CD14-positive monocyte (primary cell): ENCODE measurements around the gene AP1S1. TPM values are rescaled to one million over a fixed set of nuclear protein-coding genes. Genes with fewer than 3 reads are reported as not detected.

Experiments used
- DNase-seq, 3 donors: peaks; one replicate each; pipeline ENCODE4 v3.0.0-alpha.2; 2011 to 2022
- H2AFZ ChIP-seq: 2 replicates; pipeline ENCODE4 v1.6.0; 2012; ENCODE audit warnings: mild to moderate bottlenecking, low read depth, low read length, inconsistent platforms; ENCODE audit not compliant: insufficient read depth, poor library complexity, severe bottlenecking
- H3K27ac ChIP-seq, 2 donors: 1 replicate in 1 of 2; 2 replicates in 1 of 2; pipeline ENCODE4 v1.5.1; 2012 to 2013; ENCODE audit warnings: low read length in 2 of 2, control low read depth in 1 of 2, inconsistent platforms in 1 of 2, low read depth in 1 of 2, mild to moderate bottlenecking in 1 of 2
- H3K27me3 ChIP-seq, 2 donors: one replicate each; pipeline versions ENCODE4 v1.6.0 to v1.6.1; 2011 to 2013; ENCODE audit warnings: low read length in 2 of 2; ENCODE audit not compliant: control insufficient read depth in 2 of 2, insufficient read depth in 2 of 2
- H3K36me3 ChIP-seq, 2 donors: replicated peaks in 1 of 2; 1 replicate in 1 of 2; 2 replicates in 1 of 2; pipeline versions ENCODE4 v1.5.1 to v1.6.1; 2012 to 2013; ENCODE audit warnings: low read length in 2 of 2, control low read depth in 1 of 2, inconsistent platforms in 1 of 2, mild to moderate bottlenecking in 1 of 2; ENCODE audit not compliant: insufficient read depth in 2 of 2, control insufficient read depth in 1 of 2
- H3K4me1 ChIP-seq, 2 donors: 1 replicate in 1 of 2; 2 replicates in 1 of 2; pipeline versions ENCODE4 v1.5.1 to v1.6.1; 2012 to 2013; ENCODE audit warnings: low read length in 2 of 2, control low read depth in 1 of 2, inconsistent platforms in 1 of 2, mild to moderate bottlenecking in 1 of 2, moderate library complexity in 1 of 2; ENCODE audit not compliant: insufficient read depth in 2 of 2, control insufficient read depth in 1 of 2
- H3K4me2 ChIP-seq: replicated peaks from 2 replicates; pipeline ENCODE3; 2012; ENCODE audit warnings: low read length, moderate library complexity, mild to moderate bottlenecking; ENCODE audit not compliant: poor library complexity, severe bottlenecking; ENCODE audit errors: extremely low read depth
- H3K4me3 ChIP-seq, 3 experiments: fragments of 200-600 bp in 1 of 3; sonication (generic) in 1 of 3; replicated peaks in 1 of 3; 1 replicate in 2 of 3; 2 replicates in 1 of 3; pipeline ENCODE4 v1.5.1; 2011 to 2013; ENCODE audit warnings: low read length in 3 of 3, mild to moderate bottlenecking in 3 of 3, control low read depth in 2 of 3, low read depth in 2 of 3, inconsistent platforms in 1 of 3, moderate library complexity in 1 of 3
- H3K79me2 ChIP-seq: 2 replicates; pipeline ENCODE4 v1.6.0; 2012; ENCODE audit warnings: mild to moderate bottlenecking, control low read depth, inconsistent platforms, low read length, moderate library complexity; ENCODE audit not compliant: insufficient read depth
- H3K9ac ChIP-seq: 2 replicates; pipeline ENCODE4 v1.6.0; 2017; ENCODE audit warnings: low read length, mild to moderate bottlenecking; ENCODE audit not compliant: insufficient read depth, poor library complexity, severe bottlenecking
- H3K9me3 ChIP-seq, 2 donors: replicated peaks in 1 of 2; 1 replicate in 1 of 2; 2 replicates in 1 of 2; pipeline versions ENCODE4 v1.5.1 to v1.6.1; 2012 to 2013; ENCODE audit warnings: low read length in 2 of 2, control low read depth in 1 of 2; ENCODE audit not compliant: control insufficient read depth in 1 of 2, insufficient read depth in 1 of 2
- H4K20me1 ChIP-seq: 2 replicates; pipeline ENCODE4 v1.6.0; 2012; ENCODE audit warnings: mild to moderate bottlenecking, low read length, control low read depth, moderate library complexity; ENCODE audit not compliant: insufficient read depth
- H3K27ac Mint-ChIP-seq, 7 donors: one replicate each; pipeline ENCODE4 v1.8.0; 2020; ENCODE audit warnings: mild to moderate bottlenecking in 7 of 7, mixed read lengths in 7 of 7, moderate library complexity in 6 of 7, inconsistent platforms in 2 of 7
- H3K27me3 Mint-ChIP-seq, 3 donors: one replicate each; pipeline ENCODE4 v1.8.0; 2021 to 2022; ENCODE audit warnings: low read depth in 3 of 3, mild to moderate bottlenecking in 3 of 3, mixed read lengths in 3 of 3, moderate library complexity in 3 of 3, inconsistent platforms in 1 of 3
- H3K36me3 Mint-ChIP-seq, 2 donors: one replicate each; pipeline ENCODE4 v1.8.0; 2020; ENCODE audit warnings: mixed read lengths in 2 of 2, inconsistent platforms in 1 of 2, mild to moderate bottlenecking in 1 of 2
- H3K4me1 Mint-ChIP-seq: one replicate; pipeline ENCODE4 v1.8.0; 2020; ENCODE audit warnings: mild to moderate bottlenecking, mixed read lengths
- H3K4me3 Mint-ChIP-seq, 2 donors: one replicate each; pipeline ENCODE4 v1.8.0; 2020; ENCODE audit warnings: mild to moderate bottlenecking in 2 of 2, mixed read lengths in 2 of 2, moderate library complexity in 1 of 2
- H3K9me3 Mint-ChIP-seq, 7 donors: one replicate each; pipeline ENCODE4 v1.8.0; 2020 to 2022; ENCODE audit warnings: mixed read lengths in 7 of 7, mild to moderate bottlenecking in 6 of 7, moderate library complexity in 6 of 7, inconsistent platforms in 2 of 7
- CTCF ChIP-seq: fragments of 200-600 bp; IDR thresholded peaks from one replicate; pipeline ENCODE4 v1.8.0; 2022; ENCODE audit warnings: antibody characterized with exemption, mild to moderate bottlenecking
- WGBS: methylation state at CpG from one replicate; pipeline ENCODE4 v1.1.5; 2013; ENCODE audit warnings: missing lambda C conversion rate; ENCODE audit not compliant: insufficient coverage; 5-methylcytosine and 5-hydroxymethylcytosine counted together
- intact Hi-C, 2 donors: fragments of 100-400 bp; cut with micrococcal nuclease; formaldehyde crosslinking; loops; one replicate each; pipeline versions ENCODE4 v1.15.0 to v1.15.1; 2023
- polyA plus RNA-seq, 3 donors: library from polyadenylated mRNA; depleted of rRNA in 1 of 3; unstranded in 2 of 3; stranded (reverse) in 1 of 3; fragments of 300-500 nt in 2 of 3; fragments of >200 nt in 1 of 3; fragmentation: Illumina TruSeq in 2 of 3; gene quantifications; 1 replicate in 2 of 3; 2 replicates in 1 of 3; pipeline ENCODE4 v1.2.3, GENCODE V29; 2012 to 2021

The AP1S1 gene
- polyA plus RNA-seq, 3 donors, result 10.1 to 21.3 (median 10.9) TPM

GRCh38 chr7:101179117-101179516 is 24.8 kb downstream of the AP1S1 start:
- Mint-ChIP-seq H3K36me3 (peaks cover 2 to 6% of the 10 kb centered on the region in 2 donors), H3K4me1 (peaks cover 12% of the 10 kb centered on the region), H3K27ac (no peak overlapping the region), H3K4me3 (peak overlapping the region in 1 of 2 donors; percentile 76), H3K27me3 (peaks cover 80 to 89% (median 86%) of the 10 kb centered on the region in 3 donors), H3K9me3 (peaks cover 4 to 29% (median 15%) of the 10 kb centered on the region in 7 donors)
- H3K4me2 ChIP-seq, result no peak overlapping the region
- no peaks in the 10 kb centered on the region for H3K79me2 ChIP-seq
- intact Hi-C loops, result no loop called here
- H3K36me3 ChIP-seq, result no peaks in the 10 kb centered on the region
- peaks cover under 1 to 22% of the 10 kb centered on the region in 2 donors for H3K9me3 ChIP-seq
- no peak overlapping the region for H3K9ac ChIP-seq
- H3K4me1 ChIP-seq, result peaks cover 3 to 4% of the 10 kb centered on the region in 2 donors
- peaks cover 56 to 83% of the 10 kb centered on the region in 2 donors for H3K27me3 ChIP-seq
- no peak overlapping the region for H2AFZ ChIP-seq
- no peak for TF ChIP-seq CTCF
- H4K20me1 ChIP-seq, result no peaks in the 10 kb centered on the region
- no peak overlapping the region for H3K4me3 ChIP-seq
- WGBS, result 2% methylated on average over 10 of the region's 20 CpGs
- no peak overlapping the region for H3K27ac ChIP-seq
- no peak for DNase-seq

- H3K36me3 Mint-ChIP-seq, result peaks cover 0 to 5% of the 10 kb centered on the region in 2 donors
- DNase-seq, result no peak
- Histone ChIP-seq H4K20me1 (no peaks in the 10 kb centered on the region), H3K79me2 (no peaks in the 10 kb centered on the region), H3K9ac (no peak overlapping the region), H3K4me2 (no peak overlapping the region), H3K9me3 (peaks cover 0 to 16% of the 10 kb centered on the region in 2 donors), H3K27me3 (peaks cover 53 to 77% of the 10 kb centered on the region in 2 donors), H3K4me3 (no peak overlapping the region), H3K36me3 (no peaks in the 10 kb centered on the region), H3K27ac (no peak overlapping the region), H3K4me1 (no peaks in the 10 kb centered on the region), H2AFZ (no peak overlapping the region)
- intact Hi-C loops, result no loop called here
- 4% methylated on average over 24 of the region's 27 CpGs for WGBS
- peaks cover 8% of the 10 kb centered on the region for H3K4me1 Mint-ChIP-seq
- no peak overlapping the region for H3K27ac Mint-ChIP-seq
- H3K9me3 Mint-ChIP-seq, result peaks cover 1 to 26% (median 11%) of the 10 kb centered on the region in 7 donors
- H3K4me3 Mint-ChIP-seq, result peak overlapping the region in 1 of 2 donors; percentile 76
- TF ChIP-seq CTCF, result no peak
- peaks cover 77 to 87% (median 85%) of the 10 kb centered on the region in 3 donors for H3K27me3 Mint-ChIP-seq
Measured at GRCh38 chr7:101179713-101180112, 25.4 kb downstream of the AP1S1 start.
